Common myeloid progenitor, CD34-positive (primary cell): ENCODE measurements around the gene BNC2.

ENCODE experiments used
- CTCF ChIA-PET: fragments of 350-600 bp; sonication (Branson Sonifier 250); formaldehyde crosslinking; loops from one replicate; lab custom pipeline; 2021; ENCODE audit warnings: antibody characterized with exemption; lab: Charles Lee
- POLR2A ChIA-PET: fragments of 350-600 bp; sonication (Branson Sonifier 250); formaldehyde crosslinking; loops from one replicate; lab custom pipeline; 2021; ENCODE audit warnings: antibody characterized with exemption; lab: Charles Lee
- DNase-seq, 3 donors: peaks; one replicate each; pipeline versions ENCODE4 v3.0.0 to v3.0.0-alpha.2; 2013
- H3K27ac ChIP-seq, 2 experiments: 1 replicate in 1 of 2; 2 replicates in 1 of 2; pipeline ENCODE4 v1.7.0; 2013; ENCODE audit warnings: inconsistent platforms in 2 of 2, low read length in 2 of 2, mild to moderate bottlenecking in 2 of 2, low read depth in 1 of 2, moderate library complexity in 1 of 2; ENCODE audit not compliant: severe bottlenecking in 2 of 2, insufficient read depth in 1 of 2, poor library complexity in 1 of 2
- H3K27me3 ChIP-seq, 5 experiments: replicated peaks in 2 of 5; 1 replicate in 3 of 5; 2 replicates in 2 of 5; pipeline versions ENCODE4 v1.6.1 to v1.7.0; 2013; ENCODE audit warnings: low read length in 4 of 5, mild to moderate bottlenecking in 2 of 5, moderate library complexity in 2 of 5, inconsistent platforms in 1 of 5; ENCODE audit not compliant: insufficient read depth in 5 of 5, control insufficient read depth in 4 of 5
- H3K36me3 ChIP-seq, 4 experiments: 1 replicate in 2 of 4; 2 replicates in 2 of 4; pipeline versions ENCODE4 v1.6.1 to v1.7.0; 2013; ENCODE audit warnings: low read length in 3 of 4, control low read depth in 1 of 4, mild to moderate bottlenecking in 1 of 4; ENCODE audit not compliant: control insufficient read depth in 4 of 4, insufficient read depth in 4 of 4
- H3K4me1 ChIP-seq, 4 experiments: 1 replicate in 3 of 4; 2 replicates in 1 of 4; pipeline versions ENCODE4 v1.6.1 to v1.7.1; 2013; ENCODE audit warnings: low read length in 3 of 4, mild to moderate bottlenecking in 3 of 4, control low read depth in 1 of 4, inconsistent platforms in 1 of 4, moderate library complexity in 1 of 4; ENCODE audit not compliant: control insufficient read depth in 4 of 4, insufficient read depth in 4 of 4; ENCODE audit errors: control extremely low read depth in 1 of 4
- H3K4me3 ChIP-seq, 7 experiments: 1 replicate in 4 of 7; 2 replicates in 3 of 7; pipeline versions ENCODE4 v1.5.1 to v1.7.0; 2013; ENCODE audit warnings: mild to moderate bottlenecking in 7 of 7, low read length in 6 of 7, moderate library complexity in 6 of 7, inconsistent platforms in 2 of 7, low read depth in 2 of 7, control low read depth in 1 of 7; ENCODE audit not compliant: insufficient read depth in 4 of 7, control insufficient read depth in 1 of 7; ENCODE audit errors: extremely low read depth in 1 of 7
- H3K9me3 ChIP-seq, 5 experiments: 1 replicate in 4 of 5; 2 replicates in 1 of 5; pipeline versions ENCODE4 v1.6.1 to v1.7.1; 2013; ENCODE audit warnings: low read length in 4 of 5, mild to moderate bottlenecking in 2 of 5, inconsistent platforms in 1 of 5, low read depth in 1 of 5, moderate library complexity in 1 of 5; ENCODE audit not compliant: control insufficient read depth in 4 of 5, insufficient read depth in 2 of 5; ENCODE audit errors: control extremely low read depth in 1 of 5
- WGBS: methylation state at CpG from one replicate; pipeline ENCODE4 v1.1.5; 2013; ENCODE audit not compliant: insufficient coverage; 5-methylcytosine and 5-hydroxymethylcytosine counted together

BNC2 gene

DNA sequence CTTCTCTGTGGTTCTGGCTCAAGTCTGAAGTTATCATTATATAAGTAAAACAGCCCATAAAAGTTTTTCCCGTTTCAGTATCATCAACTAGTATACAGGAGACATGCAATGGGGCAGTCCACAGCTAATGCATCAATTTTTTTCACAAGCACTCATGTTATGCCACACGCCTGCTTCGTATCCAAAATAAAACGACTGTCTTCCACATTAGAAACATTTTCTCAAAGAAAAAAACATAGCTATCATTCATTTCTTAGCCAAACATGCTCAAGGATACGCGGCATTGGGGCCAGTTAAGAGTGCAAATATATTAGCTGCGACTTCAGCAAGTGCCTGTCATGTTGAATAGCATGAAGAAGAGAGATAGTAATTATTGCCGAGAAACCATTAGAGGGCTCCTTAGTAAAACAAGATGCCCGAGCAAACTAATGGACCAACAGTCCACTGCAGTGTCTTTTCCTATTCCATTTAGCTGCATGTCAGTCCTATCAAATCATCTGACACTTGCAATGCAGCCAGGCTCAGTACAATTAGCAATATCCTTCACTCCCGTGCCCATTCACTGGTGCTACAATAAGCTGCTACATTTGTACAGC is 68.5 kb downstream of the BNC2 start:
- POLR2A ChIA-PET: no interaction called here
- Histone ChIP-seq H3K27me3 (peaks cover 0 to 4% (median 0%) of the 10 kb centered on the region in 5 experiments), H3K9me3 (no peaks in the 10 kb centered on the region), H3K27ac (no peak overlapping the region), H3K4me3 (no peak overlapping the region), H3K4me1 (no peaks in the 10 kb centered on the region), H3K36me3 (no peaks in the 10 kb centered on the region)
- 92% methylated on average over 5 of the region's 10 CpGs for WGBS
- CTCF ChIA-PET: interaction anchor here (0.6 kb wide), 1 partner anchor 1654 kb away, joined by 3 read pairs; no protein-coding TSS in a partner anchor
- no peak for DNase-seq

DNA sequence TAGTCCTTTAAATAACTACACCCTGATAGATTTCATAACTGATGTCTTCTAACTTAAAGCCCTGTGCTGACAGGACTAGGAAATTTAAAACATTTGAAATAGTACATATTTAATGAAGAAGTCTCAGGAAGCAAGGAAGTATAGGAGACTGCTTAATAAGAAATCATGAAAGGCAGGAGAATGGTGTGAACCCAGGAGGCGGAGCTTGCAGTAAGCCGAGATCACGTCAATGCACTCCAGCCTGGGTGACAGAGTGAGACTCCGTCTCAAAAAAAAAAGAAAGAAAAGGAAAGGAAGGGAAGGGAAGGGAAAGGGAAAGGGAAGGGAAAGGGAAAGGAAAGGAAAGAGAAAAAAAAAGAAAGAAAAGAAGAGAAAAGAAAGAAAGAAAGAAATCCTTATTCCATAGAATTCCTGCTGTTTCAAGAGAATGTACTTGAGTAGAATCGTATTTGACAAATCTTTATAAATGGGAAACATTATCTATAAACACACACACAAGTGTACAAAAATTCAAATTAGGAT is 74.1 kb downstream of the BNC2 start:
- POLR2A ChIA-PET: no interaction called here
- 98% methylated on average over 4 of the region's 5 CpGs for WGBS
- no peak overlapping the region for H3K27ac ChIP-seq

DNA sequence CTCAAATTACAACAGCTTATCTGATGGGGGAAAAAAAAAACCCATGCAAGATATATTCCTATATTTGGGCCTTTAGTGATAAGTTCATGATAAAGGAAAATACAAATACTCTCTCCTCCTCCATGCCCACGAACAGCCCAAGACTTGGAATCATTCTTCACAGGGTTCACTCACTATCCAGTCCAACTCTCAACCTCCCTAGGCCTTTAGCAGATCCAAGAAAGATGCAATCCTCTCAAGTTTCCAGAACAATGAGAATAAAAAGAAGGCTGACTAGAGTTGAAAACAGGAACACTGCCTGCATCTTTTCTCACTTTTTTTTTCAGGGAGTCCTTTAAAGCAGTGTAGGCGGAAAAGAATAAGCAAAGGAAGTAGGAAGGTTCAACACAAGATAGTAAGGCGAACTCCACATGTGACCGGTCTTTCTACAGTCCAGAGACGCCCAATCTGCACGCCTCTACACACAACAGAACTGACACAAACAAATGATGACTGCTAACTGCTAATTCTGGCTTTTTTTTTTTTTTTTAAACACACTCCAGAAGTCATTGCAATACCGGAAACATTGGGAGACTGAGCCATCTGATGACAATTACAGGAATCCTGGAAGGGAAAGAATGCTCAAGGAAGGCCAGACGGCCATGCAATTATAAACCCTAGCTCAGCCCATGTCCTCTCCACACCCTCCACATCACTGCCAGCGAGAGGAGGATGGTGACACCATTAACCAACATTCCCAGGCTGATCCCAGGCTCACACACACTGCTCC is 75.4 kb downstream of the BNC2 start:
- WGBS: 79% methylated on average over 7 of the region's 9 CpGs
- POLR2A ChIA-PET: no interaction called here
- Histone ChIP-seq H3K4me3 (no peak overlapping the region), H3K4me1 (no peaks in the 10 kb centered on the region), H3K27me3 (no peaks in the 10 kb centered on the region), H3K27ac (no peak overlapping the region), H3K9me3 (no peaks in the 10 kb centered on the region), H3K36me3 (no peaks in the 10 kb centered on the region)
- DNase-seq: no peak
- CTCF ChIA-PET: no interaction called here

More for the DNA sequence above, 74.1 kb downstream of the BNC2 start:
- Histone ChIP-seq H3K4me1 (no peaks in the 10 kb centered on the region), H3K4me3 (no peak overlapping the region), H3K36me3 (no peaks in the 10 kb centered on the region), H3K27me3 (no peaks in the 10 kb centered on the region), H3K9me3 (no peaks in the 10 kb centered on the region)
- no peak for DNase-seq
- CTCF ChIA-PET: interaction anchor here (0.9 kb wide), 1 partner anchor 9 kb away, joined by 3 read pairs; no protein-coding TSS in a partner anchor

DNA sequence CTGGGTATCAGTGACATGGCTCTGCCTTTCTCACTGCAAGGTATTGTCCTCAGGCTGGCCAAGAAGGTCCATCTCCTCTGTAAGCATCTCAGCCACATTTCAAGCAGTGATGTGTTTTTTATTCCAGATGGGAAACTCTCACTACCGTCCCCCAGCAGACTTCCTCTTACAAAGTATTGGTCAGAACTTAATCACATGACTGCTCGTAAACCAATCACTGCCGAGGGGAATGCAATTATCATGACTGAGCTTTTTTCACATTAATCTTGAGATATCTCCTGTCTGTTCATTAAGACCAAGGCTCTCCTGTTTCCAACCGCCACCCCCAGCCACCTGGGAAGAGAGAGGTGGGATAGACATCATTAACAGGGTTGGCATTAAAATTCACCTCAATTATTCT is 76.4 kb downstream of the BNC2 start:
- Histone ChIP-seq H3K4me1 (no peaks in the 10 kb centered on the region), H3K27me3 (no peaks in the 10 kb centered on the region), H3K9me3 (no peaks in the 10 kb centered on the region), H3K4me3 (no peak overlapping the region), H3K36me3 (no peaks in the 10 kb centered on the region), H3K27ac (no peak overlapping the region)
- CTCF ChIA-PET: no interaction called here
- no peak for DNase-seq
- POLR2A ChIA-PET: no interaction called here
- 100% methylated on average over 2 of the region's 4 CpGs for WGBS

DNA sequence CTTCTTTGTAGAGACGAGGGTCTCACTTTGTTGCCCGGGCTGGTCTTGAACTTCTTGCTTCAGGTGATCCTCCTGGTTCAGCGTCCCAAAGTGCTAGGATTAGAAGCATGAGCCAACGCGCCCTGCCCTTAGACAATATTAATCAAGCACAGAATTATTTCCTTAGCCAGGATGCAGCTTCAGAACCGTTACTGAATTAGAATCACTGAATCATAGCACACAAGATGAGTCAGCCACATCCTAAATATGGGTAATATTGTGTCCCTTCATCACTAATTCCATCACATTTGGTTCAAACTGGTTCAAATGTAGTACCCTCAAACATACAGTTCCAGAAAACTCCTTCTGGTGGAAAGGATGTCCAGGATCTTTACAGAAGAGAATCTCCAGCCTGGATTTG is 82.7 kb downstream of the BNC2 start:
- Histone ChIP-seq H3K27ac (no peak overlapping the region), H3K9me3 (no peaks in the 10 kb centered on the region), H3K4me3 (no peak overlapping the region), H3K36me3 (no peaks in the 10 kb centered on the region), H3K4me1 (no peaks in the 10 kb centered on the region), H3K27me3 (no peaks in the 10 kb centered on the region)
- CTCF ChIA-PET: no interaction called here
- DNase-seq: no peak
- POLR2A ChIA-PET: no interaction called here
- 93% methylated on average over 6 of the region's 6 CpGs for WGBS

DNA sequence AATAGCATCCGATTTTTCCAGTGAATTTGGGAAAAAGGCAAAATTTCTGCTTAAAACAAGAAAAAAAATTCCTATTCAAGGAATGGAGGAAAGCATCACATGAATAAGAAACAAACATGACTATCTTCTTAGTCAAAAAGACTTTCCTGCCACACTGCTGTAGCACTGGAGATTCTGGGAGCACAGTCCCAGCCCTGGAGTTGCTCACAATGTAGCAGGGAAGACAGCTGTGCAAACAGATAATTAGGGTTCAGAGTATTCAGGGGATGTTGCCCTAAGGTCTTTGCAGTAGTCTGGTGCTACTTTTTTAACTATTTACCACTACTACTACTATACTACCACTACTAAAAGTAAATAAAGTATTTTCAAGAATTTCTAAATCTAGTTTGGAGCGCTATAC is 86.5 kb downstream of the BNC2 start:
- POLR2A ChIA-PET: no interaction called here
- no peaks in the 10 kb centered on the region for H3K9me3 ChIP-seq
- DNase-seq: no peak
- WGBS: no CpG with 5 or more reads among the region's 2 CpGs
- H3K27ac ChIP-seq: no peak overlapping the region
- no peaks in the 10 kb centered on the region for H3K36me3 ChIP-seq
- H3K4me1 ChIP-seq: no peaks in the 10 kb centered on the region
- H3K27me3 ChIP-seq: no peaks in the 10 kb centered on the region
- CTCF ChIA-PET: no interaction called here
- H3K4me3 ChIP-seq: no peak overlapping the region

DNA sequence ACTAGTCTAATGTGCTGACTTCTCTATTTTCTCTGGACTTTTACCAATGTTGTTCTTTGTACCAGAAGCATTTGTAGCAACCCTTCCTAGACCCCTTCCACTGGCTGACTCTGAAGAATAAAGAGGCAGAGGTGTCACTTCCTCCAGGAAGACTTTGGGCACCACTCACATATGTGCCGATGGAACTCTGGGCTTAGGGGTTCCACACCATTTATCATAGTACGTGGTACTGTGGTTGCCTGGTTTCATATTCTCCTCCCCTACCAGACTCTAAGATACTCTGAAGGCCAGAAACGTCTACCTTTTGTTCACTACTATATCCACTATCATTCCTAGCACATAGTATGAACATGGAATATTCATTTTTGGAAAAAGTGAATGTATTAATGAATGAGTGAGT is 88.0 kb downstream of the BNC2 start:
- ChIA-PET CTCF (no interaction called here), POLR2A (no interaction called here)
- no peak for DNase-seq
- H3K36me3 ChIP-seq: no peaks in the 10 kb centered on the region
- no peaks in the 10 kb centered on the region for H3K4me1 ChIP-seq
- no peak overlapping the region for H3K4me3 ChIP-seq
- H3K9me3 ChIP-seq: no peaks in the 10 kb centered on the region
- no peaks in the 10 kb centered on the region for H3K27me3 ChIP-seq
- no peak overlapping the region for H3K27ac ChIP-seq
- WGBS: no CpG with 5 or more reads among the region's 3 CpGs
